AG04450 (cell line): ENCODE data around the gene GEMIN8. TPM values are rescaled to one million over a fixed set of nuclear protein-coding genes. Genes with fewer than 3 reads are reported as not detected.

Experiments used
- CTCF ChIA-PET: fragments of 300-600, 350-600 bp; formaldehyde crosslinking; extraction: SDS; loops from one replicate; lab custom pipeline; 2022; ENCODE audit warnings: antibody characterized with exemption, inconsistent platforms; lab: Charles Lee
- POLR2A ChIA-PET: fragments of 350-600 bp; formaldehyde crosslinking; extraction: SDS; loops from one replicate; lab custom pipeline; 2021; ENCODE audit warnings: antibody characterized with exemption, inconsistent platforms; lab: Yijun Ruan, JAX
- DNase-seq: peaks from one replicate; pipeline ENCODE4 v3.0.0-alpha.2; 2011; ENCODE audit warnings: low read depth, low spot score
- H3K27ac ChIP-seq: one replicate; pipeline ENCODE4 v1.5.1; 2012; ENCODE audit warnings: low read depth, low read length, control low read depth
- H3K27me3 ChIP-seq: one replicate; pipeline ENCODE4 v1.6.0; 2012; ENCODE audit warnings: low read length; ENCODE audit not compliant: control insufficient read depth, insufficient read depth
- H3K4me3 ChIP-seq: 2 replicates; pipeline ENCODE4 v1.5.1; 2011; ENCODE audit warnings: mild to moderate bottlenecking, low read depth, low read length, control low read depth
- H3K9me3 ChIP-seq: 2 replicates; pipeline ENCODE4 v1.5.1; 2012; ENCODE audit warnings: low read length; ENCODE audit not compliant: control insufficient read depth, insufficient read depth
- CTCF ChIP-seq: IDR thresholded peaks from 2 replicates; pipeline ENCODE4 v1.5.1; 2011; ENCODE audit warnings: low read depth, low read length, control low read depth, inconsistent platforms
- polyA plus RNA-seq: library from polyadenylated mRNA; depleted of rRNA; stranded (reverse); fragments of >200 nt; gene quantifications from 2 replicates; pipeline ENCODE4 v1.2.3, GENCODE V29; 2011

Gene GEMIN8
- polyA plus RNA-seq, 1 experiment = 22.1 TPM

DNA sequence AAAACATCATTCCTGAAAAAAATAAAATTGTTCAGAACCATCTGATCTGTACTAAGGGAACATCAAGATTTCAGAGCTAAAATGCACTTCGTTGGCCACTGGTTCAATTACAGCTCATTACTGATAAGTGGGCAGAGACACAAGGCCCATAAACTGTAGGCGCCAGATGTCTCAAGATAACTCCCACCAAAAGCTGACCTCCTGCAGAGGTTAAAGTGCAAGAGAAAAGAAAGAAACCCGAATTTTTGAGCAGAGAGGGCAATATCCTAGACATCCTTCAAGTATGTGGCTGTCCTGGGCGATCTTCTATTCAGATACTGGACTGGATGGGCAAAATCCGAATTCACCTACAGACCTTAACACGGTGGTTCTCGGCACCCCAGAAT is 660 bp downstream of the GEMIN8 start:
- Histone ChIP-seq H3K4me3 (peak overlapping the region; percentile 64), H3K9me3 (no peaks in the 10 kb centered on the region), H3K27ac (peak overlapping the region; percentile 73), H3K27me3 (no peaks in the 10 kb centered on the region)
- TF ChIP-seq CTCF = no peak
- ChIA-PET POLR2A (interaction anchor here (0.6 to 1.0 kb wide), 2 partner anchors 252 to 307 kb away, joined by 3 to 12 read pairs; no protein-coding TSS in a partner anchor), CTCF (interaction anchor here (1.4 to 1.8 kb wide), 2 partner anchors 522 to 524 kb away, joined by 3 to 11 read pairs; no protein-coding TSS in a partner anchor)
- no peak for DNase-seq

- no peak for TF ChIP-seq CTCF
- Histone ChIP-seq H3K4me3 (peak overlapping the region; percentile 64), H3K27me3 (no peaks in the 10 kb centered on the region), H3K27ac (no peak overlapping the region), H3K9me3 (no peaks in the 10 kb centered on the region)
- POLR2A ChIA-PET = no interaction called here
- CTCF ChIA-PET = interaction anchor here (1.4 kb wide), 1 partner anchor 524 kb away, joined by 3 read pairs; no protein-coding TSS in a partner anchor
- no peak for DNase-seq
Observed at GRCh38 chrX:14028473-14028872, 1.2 kb downstream of the GEMIN8 start.

- CTCF ChIA-PET = no interaction called here
- no peak overlapping the region for H3K4me3 ChIP-seq
Observed at GRCh38 chrX:14027511-14028019, 2.1 kb downstream of the GEMIN8 start.

GRCh38 chrX:14027036-14027435 is 2.7 kb downstream of the GEMIN8 start:
- POLR2A ChIA-PET = no interaction called here
- Histone ChIP-seq H3K4me3 (no peak overlapping the region), H3K9me3 (no peaks in the 10 kb centered on the region), H3K27me3 (no peaks in the 10 kb centered on the region), H3K27ac (peak overlapping the region; percentile 31)
- TF ChIP-seq CTCF = no peak
- no peak for DNase-seq
- CTCF ChIA-PET = no interaction called here

More at GRCh38 chrX:14027511-14028019, 2.1 kb downstream of the GEMIN8 start:
- POLR2A ChIA-PET = no interaction called here
- no peak for TF ChIP-seq CTCF
- Histone ChIP-seq H3K27ac (peak overlapping the region; percentile 31), H3K27me3 (no peaks in the 10 kb centered on the region), H3K9me3 (no peaks in the 10 kb centered on the region)
- peak; percentile 7 for DNase-seq

DNA sequence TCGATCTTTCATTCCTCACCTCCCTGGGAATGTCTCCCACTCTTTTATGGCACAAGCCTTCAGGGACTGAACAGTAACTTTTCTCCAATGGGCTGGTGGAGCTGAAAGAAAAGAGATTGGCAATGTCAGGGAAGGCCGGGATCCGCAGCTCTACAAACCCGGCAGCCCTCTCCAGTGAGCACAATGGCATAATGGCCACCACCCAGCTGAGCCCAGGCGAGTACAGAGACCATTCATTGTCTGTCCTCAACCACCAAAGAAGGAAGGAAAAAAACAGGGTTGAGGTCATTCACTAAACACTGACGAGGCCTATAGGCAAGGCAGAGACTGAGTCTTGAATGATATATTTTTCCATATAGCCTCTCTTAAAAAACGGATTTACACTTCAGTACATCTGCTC is 3.6 kb downstream of the GEMIN8 start:
- CTCF ChIA-PET = no interaction called here
- TF ChIP-seq CTCF = no peak
- no peak for DNase-seq
- no peak overlapping the region for H3K4me3 ChIP-seq
- no peaks in the 10 kb centered on the region for H3K27me3 ChIP-seq
- H3K27ac ChIP-seq = no peak overlapping the region
- no peaks in the 10 kb centered on the region for H3K9me3 ChIP-seq
- POLR2A ChIA-PET = no interaction called here
